Upper lobe of left lung (tissue), 4 donors: ENCODE results near the gene RIGI.

ENCODE experiments used
- POLR2A ChIP-seq, 4 donors: fragments of 450-650 bp; IDR thresholded peaks; one replicate each; pipeline ENCODE4 v1.5.1; 2016 to 2017; ENCODE audit warnings: antibody characterized with exemption in 4 of 4, mild to moderate bottlenecking in 2 of 4
- TF ChIP-seq, protein P1 (sequence below), 6 experiments: fragments of 450-650 bp in 4 of 6; fragments of 200-600 bp in 2 of 6; sonication (generic) in 2 of 6; IDR thresholded peaks; one replicate each; pipeline ENCODE4 v1.5.1; 2016 to 2019; ENCODE audit warnings: antibody characterized with exemption in 6 of 6

DNA sequence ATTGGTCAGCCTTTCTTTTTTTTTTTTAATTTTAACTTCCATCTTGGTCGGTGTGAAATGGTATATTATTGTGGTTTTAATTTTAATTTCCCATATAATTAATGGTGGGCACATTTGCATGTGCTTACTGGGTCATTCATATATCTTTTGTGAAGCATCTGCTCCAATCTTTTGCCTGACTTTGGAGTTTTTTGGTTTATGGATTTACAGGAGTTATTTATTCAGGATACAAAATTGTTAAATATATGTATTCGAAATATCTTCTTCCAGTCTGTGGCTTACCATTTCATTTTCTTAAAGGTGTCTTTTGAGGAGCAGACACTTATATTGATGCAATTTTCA lies 682 bp upstream of the RIGI start:
- TF ChIP-seq, protein P1, sequence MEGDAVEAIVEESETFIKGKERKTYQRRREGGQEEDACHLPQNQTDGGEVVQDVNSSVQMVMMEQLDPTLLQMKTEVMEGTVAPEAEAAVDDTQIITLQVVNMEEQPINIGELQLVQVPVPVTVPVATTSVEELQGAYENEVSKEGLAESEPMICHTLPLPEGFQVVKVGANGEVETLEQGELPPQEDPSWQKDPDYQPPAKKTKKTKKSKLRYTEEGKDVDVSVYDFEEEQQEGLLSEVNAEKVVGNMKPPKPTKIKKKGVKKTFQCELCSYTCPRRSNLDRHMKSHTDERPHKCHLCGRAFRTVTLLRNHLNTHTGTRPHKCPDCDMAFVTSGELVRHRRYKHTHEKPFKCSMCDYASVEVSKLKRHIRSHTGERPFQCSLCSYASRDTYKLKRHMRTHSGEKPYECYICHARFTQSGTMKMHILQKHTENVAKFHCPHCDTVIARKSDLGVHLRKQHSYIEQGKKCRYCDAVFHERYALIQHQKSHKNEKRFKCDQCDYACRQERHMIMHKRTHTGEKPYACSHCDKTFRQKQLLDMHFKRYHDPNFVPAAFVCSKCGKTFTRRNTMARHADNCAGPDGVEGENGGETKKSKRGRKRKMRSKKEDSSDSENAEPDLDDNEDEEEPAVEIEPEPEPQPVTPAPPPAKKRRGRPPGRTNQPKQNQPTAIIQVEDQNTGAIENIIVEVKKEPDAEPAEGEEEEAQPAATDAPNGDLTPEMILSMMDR (IDR thresholded peaks at IDR 0.05) = no peak
- TF ChIP-seq POLR2A (IDR thresholded peaks at IDR 0.05) = no peak
